GM19324 (cell line): ENCODE results near the gene GSTO2.

Experiments
- ATAC-seq: cut with Tn5 transposase; IDR thresholded peaks from one replicate; pipeline ENCODE4 v1.9.1; 2021; ENCODE audit warnings: mild to moderate bottlenecking, moderate library complexity; ENCODE audit not compliant: unreplicated experiment, low FRiP score

GSTO2 gene

DNA sequence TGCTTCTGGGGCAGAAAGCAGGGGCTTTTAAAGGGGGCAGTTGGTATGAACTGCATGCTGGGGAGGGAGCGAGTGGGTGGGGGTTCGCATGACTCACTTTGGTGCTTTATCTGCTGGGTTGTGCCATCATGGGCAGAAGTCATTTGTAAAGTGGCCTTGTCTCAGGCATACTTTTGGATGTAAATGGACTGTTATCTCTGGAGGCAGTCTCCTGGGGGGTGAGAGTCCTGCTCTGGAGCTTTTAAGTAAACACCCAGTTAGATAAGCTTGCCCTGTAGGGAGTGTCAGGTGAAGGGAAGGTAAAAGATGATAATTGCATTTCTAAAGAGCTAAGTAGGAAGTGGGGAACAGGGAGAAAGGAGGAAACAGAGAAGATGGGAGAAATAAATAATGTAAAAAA is 15.9 kb upstream of the GSTO2 start:
- no peak for ATAC-seq

DNA sequence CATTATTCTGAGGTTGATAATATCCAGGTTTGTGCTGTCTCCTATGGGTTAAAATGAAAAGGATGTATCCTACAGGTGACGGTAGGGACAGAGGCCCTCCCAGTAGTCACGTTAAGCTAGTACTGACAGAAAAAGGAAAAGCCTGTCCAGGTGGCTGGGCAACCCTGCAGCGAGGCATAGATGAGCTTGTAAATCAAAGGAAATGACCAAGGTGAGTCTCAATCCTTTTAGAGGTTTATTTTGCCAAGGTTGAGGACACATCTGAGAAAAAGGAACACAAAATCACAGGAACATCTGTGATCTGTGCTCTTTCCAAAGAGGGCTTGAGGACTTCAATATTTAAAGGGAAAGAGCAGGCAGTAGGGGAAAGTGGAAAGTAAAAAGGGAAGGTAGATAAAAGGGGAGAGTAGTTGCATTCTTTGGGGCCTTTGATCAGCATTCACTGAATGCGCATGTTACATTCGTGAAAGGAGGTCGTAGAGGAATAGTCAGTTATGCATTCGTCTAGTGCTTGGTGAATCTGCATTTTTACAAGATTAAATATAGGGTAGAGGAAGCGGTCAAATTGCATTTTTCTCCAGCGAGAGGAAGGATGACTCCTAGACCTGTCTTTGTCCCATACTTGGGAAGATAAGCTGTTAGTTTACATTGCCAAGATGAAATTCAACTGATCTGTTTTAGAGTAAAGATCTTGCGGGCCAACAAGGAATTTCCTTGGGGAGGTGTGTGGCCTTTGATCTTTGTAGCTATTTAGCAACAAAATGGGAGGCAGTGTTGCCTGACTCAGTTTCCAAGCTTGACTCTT is 15.2 kb upstream of the GSTO2 start:
- no peak for ATAC-seq

GRCh38 chr10:104254493-104255310 is 14.3 kb upstream of the GSTO2 start, which contains the start of gene GSTO1:
Gene GSTO1 (plus strand): TSS chr10:104254892. CDS start chr10:104254929, 37 bp downstream.
- peak; percentile 71 for ATAC-seq

DNA sequence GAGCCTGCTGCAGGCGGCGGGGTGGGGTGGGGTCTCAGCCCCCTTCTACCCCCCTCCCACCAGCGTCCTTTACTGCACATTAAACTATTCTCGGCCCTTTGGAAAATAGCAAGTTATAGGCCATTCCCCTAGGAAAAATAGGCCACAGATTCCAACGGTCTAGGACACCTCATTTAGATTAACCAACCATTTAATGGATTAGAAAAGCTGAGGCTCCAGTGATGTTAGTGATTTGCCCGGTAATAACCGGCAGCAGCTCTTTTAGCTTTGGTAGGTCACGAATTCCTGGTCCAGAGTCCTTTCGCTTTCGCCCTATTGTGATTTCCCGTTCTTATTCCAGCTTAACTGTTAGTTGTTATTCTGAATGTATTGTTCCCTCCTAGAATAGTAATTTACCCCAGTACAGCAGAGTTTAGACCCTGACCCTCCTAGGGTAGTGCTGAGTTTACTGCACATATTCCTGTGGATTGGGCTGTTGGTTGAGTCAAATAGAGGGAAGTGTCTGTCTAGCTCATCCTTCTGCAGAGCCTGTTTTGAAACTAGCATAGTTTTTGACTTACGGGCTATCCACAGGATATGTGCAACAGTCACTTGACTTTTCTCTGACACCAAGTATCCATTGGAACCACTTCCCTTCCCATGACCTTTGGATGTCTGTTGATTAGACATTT is 13.5 kb upstream of the GSTO2 start:
- ATAC-seq, result no peak

GRCh38 chr10:104256335-104256961 is 12.5 kb upstream of the GSTO2 start:
- no peak for ATAC-seq

DNA sequence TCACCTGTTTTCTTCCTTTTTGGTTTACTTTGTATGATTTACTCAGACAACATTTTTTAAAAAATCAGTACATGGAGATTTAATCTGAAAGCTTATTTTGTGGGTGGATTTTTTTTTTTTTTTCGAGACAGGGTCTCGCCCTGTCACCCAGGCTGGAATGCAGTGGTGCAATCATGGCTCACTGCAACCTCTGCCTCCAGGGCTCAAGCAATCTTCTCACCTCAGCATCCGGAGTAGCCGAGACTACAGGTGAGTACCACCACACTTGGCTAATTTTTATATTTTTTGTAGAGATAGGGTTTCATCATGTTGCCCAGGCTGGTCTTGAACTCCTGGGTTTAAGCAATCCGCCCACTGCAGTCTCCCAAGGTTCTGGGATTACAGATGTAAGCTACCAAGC is 11.7 kb upstream of the GSTO2 start:
- ATAC-seq, result no peak

GRCh38 chr10:104258209-104258608 is 10.8 kb upstream of the GSTO2 start:
- ATAC-seq, result no peak

GRCh38 chr10:104259456-104259855 is 9.5 kb upstream of the GSTO2 start:
- no peak for ATAC-seq

- ATAC-seq, result no peak
Measured at GRCh38 chr10:104259999-104260774, 8.8 kb upstream of the GSTO2 start.

GRCh38 chr10:104260775-104261115 is 8.2 kb upstream of the GSTO2 start:
- ATAC-seq, result no peak

DNA sequence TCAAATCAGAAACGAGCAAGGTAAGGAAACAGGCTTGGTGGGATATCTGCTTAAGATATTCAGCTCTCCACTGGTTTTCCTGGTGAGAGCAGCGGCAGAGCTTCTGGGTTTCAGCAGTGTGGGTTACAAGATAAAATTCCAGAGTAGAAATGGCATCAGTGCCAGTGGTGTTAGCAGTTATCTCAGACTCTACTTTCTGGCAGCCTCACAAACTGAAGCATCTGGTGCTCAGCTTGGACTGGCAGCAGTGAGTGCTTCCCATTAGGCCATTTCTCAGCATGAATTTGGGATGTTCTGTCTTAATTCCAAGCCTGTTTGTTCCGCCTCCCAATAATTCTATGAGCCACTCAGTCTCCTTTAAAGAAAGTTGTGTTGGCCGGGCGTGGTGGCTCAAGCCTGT is 6.9 kb upstream of the GSTO2 start:
- ATAC-seq, result no peak

DNA sequence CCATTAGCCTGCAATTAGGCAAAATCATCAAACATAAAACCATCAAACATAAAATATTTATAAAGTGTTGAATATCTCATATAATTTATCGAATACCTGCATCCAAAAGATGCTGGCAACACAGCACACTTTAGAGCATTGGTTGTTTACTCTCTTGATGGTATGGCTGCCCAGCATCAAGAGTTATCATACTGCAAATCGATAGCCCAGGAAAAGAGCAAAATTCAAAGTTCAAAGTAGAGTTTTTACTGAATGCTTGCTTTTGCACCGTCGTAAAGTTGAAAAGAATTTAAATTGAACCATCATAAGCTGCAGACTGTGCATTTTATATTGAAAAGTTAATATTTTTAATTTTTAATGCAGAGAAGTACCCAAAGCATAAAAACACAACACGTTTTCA is 4.2 kb upstream of the GSTO2 start:
- no peak for ATAC-seq

DNA sequence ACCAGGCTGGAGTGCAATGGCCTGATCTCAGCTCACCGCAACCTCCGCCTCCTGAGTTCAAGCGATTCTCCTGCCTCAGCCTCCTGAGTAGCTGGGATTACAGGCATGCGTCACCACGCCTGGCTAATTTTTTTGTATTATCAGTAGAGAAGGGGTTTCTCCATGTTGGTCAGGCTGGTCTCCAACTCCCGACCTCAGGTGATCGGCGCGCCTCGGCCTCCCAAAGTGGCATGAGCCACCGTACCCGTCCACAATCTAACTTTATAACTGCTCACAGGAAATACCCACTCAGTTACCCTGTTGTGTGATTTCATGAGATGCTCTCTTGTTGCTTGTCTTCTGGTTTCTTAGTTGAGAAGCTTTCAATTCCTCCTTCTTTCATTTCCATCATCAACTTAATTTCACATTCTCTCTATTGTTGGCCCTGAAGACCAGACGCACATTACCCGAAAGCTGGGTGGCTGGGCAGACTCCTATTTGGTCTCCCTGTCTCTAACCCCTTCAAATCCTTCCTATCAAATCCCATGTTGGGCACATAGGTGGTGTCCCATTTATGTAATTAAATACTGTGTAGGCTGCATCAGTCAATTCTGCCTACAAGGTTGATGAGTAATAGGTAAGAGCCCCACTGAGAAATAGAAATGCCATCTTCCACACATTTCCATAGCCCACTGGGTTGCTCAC is 1.1 kb upstream of the GSTO2 start:
- ATAC-seq, result no peak

DNA sequence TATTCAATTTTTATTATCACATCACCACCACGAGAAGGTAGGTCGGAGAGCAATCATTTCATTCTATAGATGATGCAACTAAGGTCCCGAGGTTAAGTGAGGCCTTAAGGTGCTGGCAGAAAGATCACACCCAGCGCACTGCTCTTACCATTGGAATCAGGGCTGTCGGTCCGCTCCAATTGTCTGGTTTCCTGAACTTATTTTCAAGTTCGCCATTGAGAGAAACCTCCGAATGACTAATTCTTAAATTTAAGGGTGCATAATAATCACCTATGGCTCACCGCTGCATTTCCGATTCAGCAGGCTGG is 625 bp upstream of the GSTO2 start:
- peak; percentile 0 for ATAC-seq

DNA sequence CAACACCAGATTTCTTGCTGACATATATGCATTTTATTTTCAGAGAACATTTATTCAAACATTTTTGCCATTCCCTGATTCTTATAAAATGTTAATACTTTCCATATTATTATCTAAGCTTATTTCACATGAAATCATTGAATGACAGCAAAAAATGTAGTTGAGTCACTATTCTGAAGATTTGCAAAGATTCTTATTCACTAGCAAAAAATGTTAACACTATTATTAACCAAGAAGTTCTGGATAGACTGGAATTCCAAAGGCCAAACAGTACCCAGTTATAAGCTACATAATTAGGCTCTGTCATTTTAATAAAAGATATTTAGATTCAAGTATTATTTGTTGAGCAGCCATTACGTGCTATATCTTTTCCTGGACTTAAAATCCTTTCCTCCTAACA is 4.3 kb downstream of the GSTO2 start:
- no peak for ATAC-seq

- no peak for ATAC-seq
Measured at GRCh38 chr10:104273899-104274575, 5.1 kb downstream of the GSTO2 start.

DNA sequence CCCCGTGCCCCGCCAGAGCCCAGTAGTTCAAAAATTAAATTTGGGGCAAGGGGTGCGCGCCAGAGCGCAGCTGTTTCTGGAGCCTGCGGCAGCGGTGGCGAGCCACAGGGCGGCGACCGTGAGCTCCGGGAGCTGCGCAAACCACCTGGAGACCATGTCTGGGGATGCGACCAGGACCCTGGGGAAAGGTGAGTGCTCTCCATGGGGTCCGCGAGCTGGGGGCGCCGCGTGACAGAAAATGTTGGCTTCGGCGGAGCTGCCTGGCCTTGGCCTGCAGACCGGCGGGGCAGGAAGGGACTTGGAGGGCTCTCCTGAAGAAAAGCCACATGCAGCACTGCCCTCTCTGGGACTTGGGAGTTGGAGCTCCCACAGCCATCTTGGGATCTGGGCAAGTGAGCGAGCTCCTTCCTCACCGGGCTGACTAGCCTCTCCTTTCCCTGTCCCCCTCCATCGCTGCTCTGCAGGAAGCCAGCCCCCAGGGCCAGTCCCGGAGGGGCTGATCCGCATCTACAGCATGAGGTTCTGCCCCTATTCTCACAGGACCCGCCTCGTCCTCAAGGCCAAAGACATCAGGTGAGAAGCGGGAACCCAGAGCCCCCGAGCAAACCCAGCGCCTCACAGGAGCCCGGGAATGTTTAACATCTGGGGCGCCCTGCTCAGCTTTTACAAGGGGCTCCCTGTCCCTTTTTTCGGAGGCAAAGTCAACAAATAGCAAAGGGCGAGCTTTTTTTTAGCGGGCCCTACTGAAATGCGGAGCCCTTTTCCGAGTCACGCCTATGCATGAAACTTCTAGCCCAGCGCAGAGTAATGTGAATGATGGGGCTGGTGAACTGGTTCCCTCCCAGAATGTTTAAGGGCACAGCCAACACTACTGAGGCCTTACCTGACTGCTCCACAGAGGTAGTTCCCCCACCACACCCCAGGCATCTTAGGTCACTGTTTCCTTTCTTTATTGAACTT is 6.1 kb downstream of the GSTO2 start:
- ATAC-seq, result peak; percentile 54

GRCh38 chr10:104276192-104276591 is 7.2 kb downstream of the GSTO2 start:
- ATAC-seq, result no peak
